ENCODE results near the gene MRPL32. TPM values are rescaled to one million over a fixed set of nuclear protein-coding genes. Genes with fewer than 3 reads are reported as not detected.
"Not testable (repeated sequence)": the region's sequence is repeated elsewhere in the genome, so short reads cannot be mapped to it uniquely, and the experiment has no call there.

Gene MRPL32
- total RNA-seq (2014; rRNA removed; shearing (Covaris generic)), result 85.3 and 88.1 TPM in 2 replicates

GRCh38 chr7:42931834-42932651, at the start of gene MRPL32, which contains the start of gene PSMA2:
TSS of gene MRPL32 (plus strand) at chr7:42932376. CDS start at chr7:42932387, 11 bp downstream.
TSS of gene PSMA2 (minus strand) at chr7:42932174. CDS start at chr7:42932158, 16 bp downstream.
- DNase-seq (ENCODE audit: low read depth), result peak; percentile 99

- DNase-seq (ENCODE audit: low read depth), result peak; percentile 14
Observed at GRCh38 chr7:42883950-42884349, 48.2 kb upstream of the MRPL32 start.

GRCh38 chr7:42885183-42885582, 47.0 kb upstream of the MRPL32 start:
- DNase-seq (ENCODE audit: low read depth), result not testable (repeated sequence)

- peak; percentile 22 for DNase-seq (ENCODE audit: low read depth)
Observed at GRCh38 chr7:42886129-42886528, 46.0 kb upstream of the MRPL32 start.

GRCh38 chr7:42886893-42887505, 45.2 kb upstream of the MRPL32 start:
- DNase-seq (ENCODE audit: low read depth), result no peak

GRCh38 chr7:42893346-42894240, 38.6 kb upstream of the MRPL32 start:
- DNase-seq (ENCODE audit: low read depth), result no peak

GRCh38 chr7:42900842-42901241, 31.3 kb upstream of the MRPL32 start:
- no peak for DNase-seq (ENCODE audit: low read depth)

- DNase-seq (ENCODE audit: low read depth), result no peak
Observed at GRCh38 chr7:42902331-42902730, 29.8 kb upstream of the MRPL32 start.

- DNase-seq (ENCODE audit: low read depth), result no peak
Observed at GRCh38 chr7:42906181-42906580, 26.0 kb upstream of the MRPL32 start.

- DNase-seq (ENCODE audit: low read depth), result no peak
Observed at GRCh38 chr7:42907316-42907715, 24.9 kb upstream of the MRPL32 start.

- DNase-seq (ENCODE audit: low read depth), result peak; percentile 58
Observed at GRCh38 chr7:42910306-42910705, 21.9 kb upstream of the MRPL32 start.

GRCh38 chr7:42911454-42912447, 20.4 kb upstream of the MRPL32 start, which contains the start of gene C7orf25:
TSS of gene C7orf25 (minus strand) at chr7:42912070. CDS start at chr7:42910900, 1,170 bp downstream.
- peak; percentile 93 for DNase-seq (ENCODE audit: low read depth)

- no peak for DNase-seq (ENCODE audit: low read depth)
Observed at GRCh38 chr7:42913591-42913990, 18.6 kb upstream of the MRPL32 start.

GRCh38 chr7:42914009-42914408, 18.2 kb upstream of the MRPL32 start:
- no peak for DNase-seq (ENCODE audit: low read depth)

GRCh38 chr7:42914421-42915045, 17.6 kb upstream of the MRPL32 start:
- DNase-seq (ENCODE audit: low read depth), result peak; percentile 33

GRCh38 chr7:42915356-42915755, 16.8 kb upstream of the MRPL32 start:
- no peak for DNase-seq (ENCODE audit: low read depth)

GRCh38 chr7:42922017-42922753, 10.0 kb upstream of the MRPL32 start:
- DNase-seq (ENCODE audit: low read depth), result no peak

- no peak for DNase-seq (ENCODE audit: low read depth)
Observed at GRCh38 chr7:42924223-42924838, 7.8 kb upstream of the MRPL32 start.

GRCh38 chr7:42925630-42926029, 6.5 kb upstream of the MRPL32 start:
- DNase-seq (ENCODE audit: low read depth), result no peak
